GM19467 (cell line): ENCODE results near the gene LHPP.

Experiments
- ATAC-seq: cut with Tn5 transposase; IDR thresholded peaks from one replicate; pipeline ENCODE4 v1.9.1; 2021; ENCODE audit warnings: mild to moderate bottlenecking, moderate library complexity; ENCODE audit not compliant: unreplicated experiment

Gene LHPP

GRCh38 chr10:124637746-124638145 is 176.1 kb downstream of the LHPP start:
- no peak for ATAC-seq

- ATAC-seq = no peak
Measured at GRCh38 chr10:124639206-124639605, 177.6 kb downstream of the LHPP start.

- no peak for ATAC-seq
Measured at GRCh38 chr10:124639646-124640045, 178.0 kb downstream of the LHPP start.

GRCh38 chr10:124640056-124640455 is 178.4 kb downstream of the LHPP start:
- ATAC-seq = no peak

GRCh38 chr10:124640538-124641231 is 179.1 kb downstream of the LHPP start:
- peak; percentile 44 for ATAC-seq

- peak; percentile 31 for ATAC-seq
Measured at GRCh38 chr10:124641282-124642087, 179.9 kb downstream of the LHPP start.

- ATAC-seq = no peak
Measured at GRCh38 chr10:124642088-124642710, 180.6 kb downstream of the LHPP start.

- no peak for ATAC-seq
Measured at GRCh38 chr10:124643330-124644009, 181.8 kb downstream of the LHPP start.

GRCh38 chr10:124644236-124644635 is 182.6 kb downstream of the LHPP start:
- ATAC-seq = no peak

- ATAC-seq = no peak
Measured at GRCh38 chr10:124644771-124645415, 183.3 kb downstream of the LHPP start.

GRCh38 chr10:124645467-124646095 is 184.0 kb downstream of the LHPP start:
- no peak for ATAC-seq

GRCh38 chr10:124646483-124647352 is 185.1 kb downstream of the LHPP start:
- ATAC-seq = no peak

GRCh38 chr10:124647421-124648130 is 186.0 kb downstream of the LHPP start:
- peak; percentile 67 for ATAC-seq

GRCh38 chr10:124648131-124648475 is 186.5 kb downstream of the LHPP start:
- no peak for ATAC-seq

- ATAC-seq = no peak
Measured at GRCh38 chr10:124648738-124649137, 187.1 kb downstream of the LHPP start.

- ATAC-seq = no peak
Measured at GRCh38 chr10:124649214-124649613, 187.6 kb downstream of the LHPP start.

- ATAC-seq = no peak
Measured at GRCh38 chr10:124650263-124650662, 188.6 kb downstream of the LHPP start.

GRCh38 chr10:124650820-124651401 is 189.3 kb downstream of the LHPP start:
- no peak for ATAC-seq
